ENCODE data around the gene GDF7.

The GDF7 gene

GRCh38 chr2:20663196-20664070, 3.5 kb upstream of the GDF7 start:
- no peak for DNase-seq

- DNase-seq, result no peak
Observed at GRCh38 chr2:20664071-20664390, 2.9 kb upstream of the GDF7 start.

GRCh38 chr2:20664431-20665242, 2.3 kb upstream of the GDF7 start:
- no peak for DNase-seq

GRCh38 chr2:20665243-20666004, 1.5 kb upstream of the GDF7 start:
- no peak for DNase-seq

GRCh38 chr2:20666005-20666303, 990 bp upstream of the GDF7 start:
- DNase-seq, result no peak

- DNase-seq, result no peak
Observed at GRCh38 chr2:20667151-20667530, 197 bp downstream of the GDF7 start.

- no peak for DNase-seq
Observed at GRCh38 chr2:20667531-20668401, 822 bp downstream of the GDF7 start.

GRCh38 chr2:20668451-20668850, 1.5 kb downstream of the GDF7 start:
- DNase-seq, result no peak

GRCh38 chr2:20668871-20669475, 2.0 kb downstream of the GDF7 start:
- no peak for DNase-seq

- DNase-seq, result no peak
Observed at GRCh38 chr2:20669562-20670314, 2.8 kb downstream of the GDF7 start.

- DNase-seq, result no peak
Observed at GRCh38 chr2:20670315-20671035, 3.5 kb downstream of the GDF7 start.

GRCh38 chr2:20671036-20671735, 4.2 kb downstream of the GDF7 start:
- no peak for DNase-seq

- no peak for DNase-seq
Observed at GRCh38 chr2:20671736-20672080, 4.8 kb downstream of the GDF7 start.

GRCh38 chr2:20672201-20672951, 5.4 kb downstream of the GDF7 start:
- DNase-seq, result no peak

- no peak for DNase-seq
Observed at GRCh38 chr2:20673686-20674308, 6.9 kb downstream of the GDF7 start.

- no peak for DNase-seq
Observed at GRCh38 chr2:20674309-20674965, 7.5 kb downstream of the GDF7 start.

- DNase-seq, result no peak
Observed at GRCh38 chr2:20674974-20675679, 8.2 kb downstream of the GDF7 start.

Data from activated gamma-delta T cell (primary cell).